OCI-LY3 (cell line): ENCODE data around the gene NAV2.

Source experiments
- CTCF ChIP-seq: fragments of 200-600, 300-600 bp; sonication (generic); IDR thresholded peaks from 2 replicates; pipeline ENCODE4 v1.5.1; 2014; ENCODE audit warnings: antibody characterized with exemption, low read length, low read depth
- EZH2phosphoT487 ChIP-seq: fragments of 200-600 bp; shearing (Covaris generic); IDR thresholded peaks from 2 replicates; pipeline ENCODE4 v1.6.1; 2018; ENCODE audit warnings: antibody characterized with exemption, mixed run types, low read depth

GRCh38 chr11:20118209-20118608 is 405.6 kb downstream of the NAV2 start:
- TF ChIP-seq CTCF (no peak), EZH2phosphoT487 (no peak)
